NOMO-1 treated with DMSO at 0.1 percent for 48 hours (cell line): ENCODE results near the gene ZNF695.

ENCODE experiments used
- DNase-seq: peaks from one replicate; lab custom pipeline; 2025; ENCODE audit not compliant: unreplicated experiment; lab: John Stamatoyannopoulos, UW

Gene ZNF695

DNA sequence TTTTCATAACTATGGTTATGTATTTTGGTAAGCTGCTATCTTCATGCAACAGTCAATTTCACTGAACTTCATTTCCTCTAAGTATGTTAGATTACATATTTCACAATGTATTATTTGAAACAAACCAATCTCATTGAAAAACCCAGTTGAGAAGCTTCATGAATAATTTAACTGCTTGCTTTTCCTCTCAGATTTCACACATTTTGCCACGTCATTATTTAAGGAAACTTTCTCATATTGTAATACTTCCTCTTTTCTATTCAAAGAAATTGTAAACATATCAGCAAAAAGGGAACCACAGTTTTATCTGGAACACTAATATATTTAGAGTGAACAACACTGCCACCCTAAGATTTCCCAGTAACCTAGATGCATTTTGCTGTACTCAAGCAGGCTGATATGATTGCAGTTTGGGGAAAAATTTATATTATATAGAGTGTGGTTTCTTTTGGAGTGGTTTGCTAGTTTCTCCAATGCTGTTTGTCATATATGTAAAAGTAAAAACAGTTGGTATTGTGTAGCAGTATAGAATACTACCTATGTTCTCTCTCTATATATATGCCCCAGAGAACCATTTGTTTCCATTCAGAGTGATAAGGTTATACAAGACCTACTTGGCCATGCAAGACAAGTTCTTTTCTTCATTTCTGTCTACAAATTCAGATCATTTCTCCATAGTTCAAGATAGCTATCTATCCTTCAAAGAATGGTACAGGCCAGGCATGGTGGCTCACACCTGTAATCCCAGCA is 47.7 kb downstream of the ZNF695 start:
- DNase-seq, result peak; percentile 97

DNA sequence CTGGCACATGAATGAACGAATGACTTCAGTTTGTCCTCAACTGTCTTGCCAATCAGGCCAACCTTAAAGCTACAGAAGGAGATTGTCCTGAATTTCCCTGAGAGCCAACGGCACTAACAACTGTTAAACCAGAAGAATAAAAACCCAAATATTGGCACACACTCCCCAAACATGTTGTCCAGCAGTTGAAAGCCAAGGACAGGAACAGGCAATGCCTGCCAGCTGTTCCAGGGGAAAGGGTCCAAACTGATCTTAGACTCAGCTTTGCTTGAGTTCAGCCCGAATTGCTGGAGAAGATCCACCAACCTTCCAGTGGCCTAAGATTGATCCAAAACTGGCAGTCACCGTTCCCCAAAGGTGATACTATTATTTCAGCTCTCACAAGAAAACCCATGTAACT is 53.7 kb downstream of the ZNF695 start:
- no peak for DNase-seq

DNA sequence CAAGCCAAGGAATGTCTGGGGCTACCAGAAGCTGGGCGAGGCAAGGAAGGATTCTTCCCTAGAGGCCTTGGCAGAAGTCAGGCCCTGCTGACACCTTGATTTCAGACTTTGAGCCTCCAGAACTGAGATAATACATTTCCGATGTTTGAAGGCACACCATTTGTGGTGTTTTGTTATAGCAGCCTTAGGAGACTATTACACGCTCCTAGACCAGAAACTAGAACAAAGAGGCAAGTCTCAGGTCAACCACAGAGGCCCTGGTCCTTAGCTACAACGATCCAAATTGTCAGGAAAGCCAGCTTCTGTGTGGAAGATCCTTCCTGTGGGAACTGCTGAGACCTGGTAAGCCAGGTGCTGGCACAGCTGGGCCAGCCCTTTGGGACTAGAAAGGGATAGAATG is 56.4 kb downstream of the ZNF695 start:
- no peak for DNase-seq

DNA sequence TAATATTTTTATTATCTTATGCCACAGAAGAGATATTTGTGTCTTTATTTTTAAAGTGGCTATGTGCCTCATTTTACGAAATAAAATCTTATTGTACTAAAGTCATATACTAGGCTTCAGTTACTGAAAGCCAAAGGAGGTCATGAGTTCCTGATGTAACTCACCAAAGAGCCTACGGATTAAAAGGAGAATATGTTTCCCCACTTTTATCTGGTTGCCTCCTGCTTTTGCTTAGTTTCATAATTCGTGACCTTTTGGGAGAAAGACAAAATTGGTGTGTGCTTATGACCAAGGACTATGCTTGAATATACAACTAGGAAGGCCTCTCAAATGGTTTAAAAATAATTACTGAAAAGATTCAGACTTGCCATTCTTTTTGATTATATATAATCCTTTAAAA is 57.9 kb downstream of the ZNF695 start:
- DNase-seq, result no peak

DNA sequence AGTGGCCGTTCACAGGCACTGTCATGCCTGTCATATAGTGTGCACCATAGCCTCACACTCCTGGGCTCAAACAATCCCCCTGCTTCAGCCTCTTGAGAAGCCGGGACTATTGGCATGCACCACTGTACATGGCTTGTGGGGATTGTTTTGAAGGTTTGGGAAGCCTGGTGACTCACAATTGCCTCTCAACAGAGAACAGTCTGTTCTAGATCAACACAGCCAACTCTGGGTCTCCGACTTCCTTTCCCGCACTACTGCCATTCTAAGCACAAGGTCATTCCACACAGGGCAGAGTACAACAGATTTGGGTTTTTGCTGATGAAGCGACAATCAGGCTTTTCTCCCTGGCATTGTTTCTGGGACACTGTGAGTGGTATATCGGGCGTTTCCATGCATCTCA is 60.6 kb downstream of the ZNF695 start:
- DNase-seq, result no peak

DNA sequence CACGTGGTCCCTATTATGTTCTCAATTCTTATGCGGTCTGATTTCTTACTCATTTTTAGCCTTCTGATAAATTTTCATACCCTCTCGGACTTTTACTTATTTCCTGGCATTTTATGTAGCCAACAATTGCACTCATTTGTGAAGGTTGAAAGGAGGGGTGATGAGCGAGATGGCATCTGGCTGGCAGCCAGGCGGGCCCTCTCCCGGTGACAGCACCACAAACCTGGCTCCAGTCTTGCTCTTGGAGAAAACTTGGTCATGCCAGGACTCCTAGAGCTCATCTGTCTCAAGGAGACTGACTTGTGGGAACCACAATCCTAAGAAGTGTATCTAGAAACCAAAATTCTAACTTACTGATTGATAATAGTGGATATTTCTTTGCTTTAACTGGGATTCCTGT is 61.5 kb downstream of the ZNF695 start:
- DNase-seq, result no peak
